AG04450 (cell line): Measurements from ENCODE around the gene LSG1. TPM values are rescaled to one million over a fixed set of nuclear protein-coding genes. Genes with fewer than 3 reads are reported as not detected.
A peak's percentile ranks its signal among the peaks of the same experiment; 100 is the strongest.

ENCODE experiments used
- CTCF ChIA-PET: fragments of 300-600, 350-600 bp; formaldehyde crosslinking; extraction: SDS; loops from one replicate; lab custom pipeline; 2022; ENCODE audit warnings: antibody characterized with exemption, inconsistent platforms; lab: Charles Lee
- POLR2A ChIA-PET: fragments of 350-600 bp; formaldehyde crosslinking; extraction: SDS; loops from one replicate; lab custom pipeline; 2021; ENCODE audit warnings: antibody characterized with exemption, inconsistent platforms; lab: Yijun Ruan, JAX
- DNase-seq: peaks from one replicate; pipeline ENCODE4 v3.0.0-alpha.2; 2011; ENCODE audit warnings: low read depth, low spot score
- H3K27ac ChIP-seq: one replicate; pipeline ENCODE4 v1.5.1; 2012; ENCODE audit warnings: low read depth, low read length, control low read depth
- H3K27me3 ChIP-seq: one replicate; pipeline ENCODE4 v1.6.0; 2012; ENCODE audit warnings: low read length; ENCODE audit not compliant: control insufficient read depth, insufficient read depth
- H3K4me3 ChIP-seq: 2 replicates; pipeline ENCODE4 v1.5.1; 2011; ENCODE audit warnings: mild to moderate bottlenecking, low read depth, low read length, control low read depth
- H3K9me3 ChIP-seq: 2 replicates; pipeline ENCODE4 v1.5.1; 2012; ENCODE audit warnings: low read length; ENCODE audit not compliant: control insufficient read depth, insufficient read depth
- CTCF ChIP-seq: IDR thresholded peaks from 2 replicates; pipeline ENCODE4 v1.5.1; 2011; ENCODE audit warnings: low read depth, low read length, control low read depth, inconsistent platforms
- polyA plus RNA-seq: library from polyadenylated mRNA; depleted of rRNA; stranded (reverse); fragments of >200 nt; gene quantifications from 2 replicates; pipeline ENCODE4 v1.2.3, GENCODE V29; 2011; rRNA removed
- small RNA-seq: library from RNA; depleted of rRNA; stranded (forward); fragments of <200 nt; gene quantifications from one replicate; pipeline ENCODE3, GENCODE V24; 2012; ENCODE audit warnings: low read depth; ENCODE audit not compliant: insufficient read length

The LSG1 gene
- polyA plus RNA-seq, 1 experiment: 34.0 TPM

- no peak overlapping the region for H3K4me3 ChIP-seq
- peak; percentile 99 for DNase-seq
- no peaks in the 10 kb centered on the region for H3K27me3 ChIP-seq
- CTCF ChIA-PET: interaction anchor here (0.7 to 6.2 kb wide), 10 partner anchors 8 to 186 kb away, joined by 3 to 112 read pairs (median 6); no protein-coding TSS in a partner anchor
- POLR2A ChIA-PET: interaction anchor here (0.5 to 2.1 kb wide), 9 partner anchors 9 to 254 kb away, joined by 3 to 6 read pairs (median 4); no protein-coding TSS in a partner anchor
- no peak for TF ChIP-seq CTCF
- H3K9me3 ChIP-seq: no peaks in the 10 kb centered on the region
- H3K27ac ChIP-seq: peak overlapping the region; percentile 71
Measured at GRCh38 chr3:194592798-194593752, 78.9 kb downstream of the LSG1 start.

Small RNA genes within 50 kb of the gene (small RNA-seq; reads per million reads assigned to genes)
- not detected for gene AC046143.2

Other genes with a start within 250 kb of the LSG1 start
- 98.5 and 132 TPM in 2 replicates for gene ATP13A3, start 185.2 kb downstream of the LSG1 start, polyA plus RNA-seq
- gene TMEM44, start 38.8 kb downstream of the LSG1 start, polyA plus RNA-seq: 14.0 and 16.8 TPM in 2 replicates
- gene FAM43A, start 13.7 kb upstream of the LSG1 start, polyA plus RNA-seq: 7.6 and 8.1 TPM in 2 replicates